Glomerular endothelial cell (primary cell): ENCODE results near the gene KRCC1. TPM values are rescaled to one million over a fixed set of nuclear protein-coding genes. Genes with fewer than 3 reads are reported as not detected.

Source experiments
- DNase-seq: peaks from one replicate; pipeline ENCODE4 v3.0.0-alpha.2; 2011; ENCODE audit warnings: low read depth, low spot score; ENCODE audit errors: extremely low read depth
- total RNA-seq: library from RNA; depleted of rRNA; stranded (reverse); fragments of >200 nt; gene quantifications from 2 replicates; pipeline ENCODE4 v1.2.3, GENCODE V29; 2015

KRCC1 gene
- 13.8 and 16.4 TPM in 2 replicates for total RNA-seq

DNA sequence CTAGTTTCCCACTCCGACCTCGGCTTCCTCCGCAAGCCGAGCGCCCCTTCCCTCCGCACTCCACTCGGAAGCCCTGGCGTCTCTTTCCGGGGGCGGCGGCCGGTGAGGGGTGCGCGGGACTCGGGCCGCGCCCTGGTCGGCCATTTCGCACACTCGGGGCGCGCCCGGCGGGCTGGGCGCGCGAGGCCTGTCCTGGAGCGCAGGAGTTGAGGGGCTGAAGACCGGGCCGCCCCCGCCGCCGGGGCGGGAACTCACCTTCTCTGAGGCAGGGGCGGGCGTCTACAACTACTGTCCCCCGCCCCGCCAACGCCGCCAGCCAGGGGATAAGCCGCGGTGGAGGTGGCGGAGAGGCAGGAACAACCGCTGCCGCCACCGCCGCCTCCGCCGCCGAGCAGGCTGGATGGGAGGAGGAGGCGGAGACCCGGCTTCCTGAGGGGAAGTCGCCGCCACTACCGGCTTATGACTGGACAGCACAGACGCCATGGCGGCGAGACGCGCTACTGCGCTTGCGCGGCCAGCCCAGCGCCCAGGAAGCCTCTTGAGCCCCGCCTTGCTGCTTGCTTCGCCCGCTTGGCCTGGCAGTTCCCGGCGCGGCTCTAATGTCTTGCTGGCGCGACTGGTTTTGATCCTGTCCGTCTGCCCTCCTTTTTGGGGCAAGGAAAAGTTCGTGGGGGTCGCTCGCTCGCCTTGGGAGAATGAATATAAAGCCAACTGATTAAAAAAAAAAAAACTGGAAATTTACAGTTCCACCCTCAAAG, at the start of gene KRCC1:
Gene KRCC1 (minus strand): TSS at position 413 of the 758 bp plus-strand sequence. CDS start 27,220 bp downstream, outside the sequence.
- DNase-seq, result no peak

- DNase-seq, result no peak
Observed at GRCh38 chr2:88100489-88100858, 44.9 kb upstream of the KRCC1 start.

DNA sequence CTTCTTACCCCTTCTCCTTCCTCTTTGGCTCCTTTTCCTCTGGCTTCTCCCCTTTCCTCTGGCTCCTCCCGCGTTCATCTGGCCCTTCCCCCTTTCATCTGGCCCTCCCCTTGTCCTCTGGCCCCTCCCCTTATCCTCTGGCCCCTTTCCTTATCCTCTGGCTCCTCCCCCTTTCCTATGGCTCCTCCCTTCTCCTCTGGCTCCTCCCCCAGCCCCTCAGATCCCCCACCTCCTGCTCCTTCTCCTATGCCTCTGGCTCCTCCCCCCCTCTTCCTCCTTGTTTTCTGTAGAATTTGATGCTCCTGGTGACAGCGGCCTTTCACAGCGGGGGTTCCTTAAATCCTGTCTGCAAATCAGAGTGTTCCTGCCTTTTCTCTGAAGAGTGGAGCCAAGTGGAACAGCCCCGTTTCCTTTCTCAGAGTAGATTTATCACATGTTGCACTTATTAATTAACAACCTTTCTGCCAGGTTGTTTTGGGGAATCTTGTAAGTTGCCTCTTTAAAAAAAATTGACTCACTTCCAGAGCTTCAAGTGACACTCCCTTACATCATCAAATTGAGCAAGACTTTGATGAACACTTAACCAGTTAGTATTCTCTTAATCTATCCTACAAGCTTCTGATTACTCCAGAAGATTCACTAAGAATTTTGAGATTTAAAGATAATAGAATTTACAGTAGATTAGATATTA, 44.4 kb upstream of the KRCC1 start:
- DNase-seq, result no peak

DNA sequence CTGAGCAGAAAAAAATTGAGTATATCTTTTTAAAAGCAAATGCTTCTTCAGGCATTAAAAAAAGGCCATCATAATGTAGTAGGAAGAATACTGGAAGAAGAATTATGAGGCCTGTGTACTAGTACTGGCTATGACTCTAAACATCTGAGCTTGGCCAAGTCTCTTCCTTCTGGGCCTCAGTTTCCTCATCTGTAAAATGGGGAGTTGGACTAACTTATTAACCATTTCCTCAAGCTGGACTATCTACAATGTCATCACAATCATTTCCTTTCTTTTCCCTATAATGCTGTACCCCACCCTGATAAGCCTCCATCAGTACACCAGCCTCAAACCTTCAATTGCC, 42.9 kb upstream of the KRCC1 start:
- no peak for DNase-seq

GRCh38 chr2:88097891-88098557, 42.4 kb upstream of the KRCC1 start:
- DNase-seq, result no peak

DNA sequence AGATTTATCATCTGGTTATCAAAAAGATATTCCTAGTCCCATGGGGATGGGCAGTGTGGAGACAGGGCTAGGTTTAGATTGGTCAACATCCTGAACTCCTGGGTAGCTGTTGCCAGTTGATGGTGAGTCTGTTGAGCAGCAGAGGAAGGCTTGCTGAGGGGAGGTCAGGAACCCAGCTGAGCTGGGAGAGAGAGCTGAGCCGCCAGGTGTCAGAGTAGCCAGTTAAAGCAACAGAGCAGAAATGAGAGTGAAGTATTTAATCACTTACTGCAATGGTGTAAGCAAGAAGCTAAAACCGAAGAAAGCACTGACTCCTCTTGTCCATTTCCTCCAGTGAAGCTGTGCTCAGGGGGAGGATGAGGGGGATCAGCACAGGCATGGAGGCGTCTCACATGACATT, 41.6 kb upstream of the KRCC1 start:
- DNase-seq, result no peak

DNA sequence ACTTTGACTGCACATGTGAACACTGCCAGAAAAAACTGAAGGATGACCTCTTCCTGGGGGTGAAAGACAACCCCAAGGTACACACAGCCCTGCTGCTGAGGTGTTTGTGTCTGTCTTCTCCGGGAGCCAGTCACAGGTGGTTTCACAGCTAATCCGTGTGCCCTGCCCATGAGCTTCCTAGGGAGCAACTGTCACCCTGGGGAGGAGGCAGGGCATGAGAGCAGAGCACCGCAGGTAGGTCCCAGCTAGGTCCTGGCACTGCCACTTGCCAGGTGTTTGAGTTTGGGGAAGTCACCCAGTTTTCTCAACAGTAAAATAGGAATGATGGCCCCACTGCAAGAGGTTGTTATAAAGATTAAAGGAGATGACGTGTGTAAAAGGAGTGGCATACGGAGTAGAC, 41.1 kb upstream of the KRCC1 start:
- no peak for DNase-seq

DNA sequence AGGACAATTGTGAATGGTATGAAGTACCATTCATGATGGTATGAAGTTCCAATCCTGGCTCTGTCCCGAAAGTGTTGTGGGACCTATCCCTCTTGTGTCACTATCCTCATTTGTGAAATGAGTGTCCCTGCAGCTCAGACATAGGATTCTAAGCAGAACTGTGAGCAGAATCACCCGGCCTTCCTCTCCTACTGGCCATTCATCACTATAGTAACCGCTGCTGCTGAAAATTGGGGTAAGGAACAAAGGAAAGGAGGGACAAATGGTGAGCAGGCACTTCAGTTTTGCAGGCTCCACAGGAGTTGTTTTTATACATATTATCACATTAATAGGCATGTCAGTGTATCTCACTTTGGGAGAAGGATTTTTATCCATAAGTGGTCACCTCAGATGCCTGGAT, 39.4 kb upstream of the KRCC1 start:
- DNase-seq, result no peak

DNA sequence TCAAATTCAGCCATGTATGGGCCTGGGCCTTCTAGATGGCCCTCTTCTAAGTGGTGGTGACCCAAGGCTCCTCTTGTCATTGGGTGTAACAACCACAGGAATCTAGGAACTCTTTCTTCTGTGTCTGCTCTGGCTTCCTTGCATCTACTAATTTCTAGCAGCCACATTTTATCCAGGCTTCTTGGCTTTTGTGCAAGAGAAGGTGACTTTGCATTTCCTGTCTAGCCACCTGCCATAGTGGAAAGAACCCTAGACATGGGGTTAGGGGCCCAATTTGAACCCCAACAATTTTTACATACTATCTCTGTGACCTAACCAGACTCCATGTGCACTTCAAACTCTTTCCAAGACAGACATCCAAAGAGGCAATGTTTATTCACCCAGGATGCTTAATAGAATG, 37.2 kb upstream of the KRCC1 start:
- DNase-seq, result no peak

GRCh38 chr2:88091943-88092342, 36.4 kb upstream of the KRCC1 start:
- no peak for DNase-seq

- no peak for DNase-seq
Observed at GRCh38 chr2:88090446-88091283, 35.1 kb upstream of the KRCC1 start.

DNA sequence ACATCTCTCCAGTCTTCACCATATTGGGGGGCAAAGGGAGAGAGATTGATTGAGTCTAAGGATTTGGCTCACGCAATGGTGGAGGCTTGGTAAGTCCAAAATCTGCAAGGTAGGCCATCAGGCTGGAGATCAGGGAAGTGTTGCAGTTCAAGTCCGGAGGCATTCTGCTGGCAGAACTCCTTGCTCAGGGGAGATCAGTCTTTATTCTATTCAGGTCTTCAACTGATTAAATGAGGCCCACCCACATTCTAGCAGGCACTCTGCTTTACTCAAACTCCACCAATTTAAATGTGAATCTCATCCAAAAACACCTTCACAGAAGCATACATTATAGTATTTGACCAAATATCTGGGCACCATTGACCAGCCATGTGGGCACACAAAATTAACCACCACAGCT, 33.4 kb upstream of the KRCC1 start:
- no peak for DNase-seq

- no peak for DNase-seq
Observed at GRCh38 chr2:88087763-88088162, 32.2 kb upstream of the KRCC1 start.

GRCh38 chr2:88087073-88087472, 31.5 kb upstream of the KRCC1 start:
- no peak for DNase-seq

- no peak for DNase-seq
Observed at GRCh38 chr2:88086401-88086800, 30.8 kb upstream of the KRCC1 start.

GRCh38 chr2:88085602-88086001, 30.0 kb upstream of the KRCC1 start:
- DNase-seq, result no peak

GRCh38 chr2:88085099-88085498, 29.5 kb upstream of the KRCC1 start:
- no peak for DNase-seq

DNA sequence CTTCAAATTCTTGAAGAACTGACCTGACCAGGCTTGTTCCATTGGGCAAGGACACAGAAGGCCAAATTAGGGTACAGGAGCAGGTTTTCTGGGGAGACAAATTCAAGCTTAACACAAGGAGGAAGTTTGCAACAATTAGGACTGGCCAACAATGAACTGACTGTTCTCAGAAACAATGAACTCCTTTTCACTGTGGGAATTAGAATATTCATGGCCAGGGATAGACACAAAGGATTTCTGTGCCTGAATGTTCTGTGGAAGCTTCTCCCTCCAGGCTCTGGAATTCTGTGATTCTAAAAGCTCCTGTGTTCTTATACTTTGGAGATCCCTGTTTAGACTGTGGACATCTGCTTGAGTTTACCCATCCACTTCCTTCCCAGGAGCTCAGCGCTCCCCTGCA, 27.2 kb upstream of the KRCC1 start:
- DNase-seq, result no peak

DNA sequence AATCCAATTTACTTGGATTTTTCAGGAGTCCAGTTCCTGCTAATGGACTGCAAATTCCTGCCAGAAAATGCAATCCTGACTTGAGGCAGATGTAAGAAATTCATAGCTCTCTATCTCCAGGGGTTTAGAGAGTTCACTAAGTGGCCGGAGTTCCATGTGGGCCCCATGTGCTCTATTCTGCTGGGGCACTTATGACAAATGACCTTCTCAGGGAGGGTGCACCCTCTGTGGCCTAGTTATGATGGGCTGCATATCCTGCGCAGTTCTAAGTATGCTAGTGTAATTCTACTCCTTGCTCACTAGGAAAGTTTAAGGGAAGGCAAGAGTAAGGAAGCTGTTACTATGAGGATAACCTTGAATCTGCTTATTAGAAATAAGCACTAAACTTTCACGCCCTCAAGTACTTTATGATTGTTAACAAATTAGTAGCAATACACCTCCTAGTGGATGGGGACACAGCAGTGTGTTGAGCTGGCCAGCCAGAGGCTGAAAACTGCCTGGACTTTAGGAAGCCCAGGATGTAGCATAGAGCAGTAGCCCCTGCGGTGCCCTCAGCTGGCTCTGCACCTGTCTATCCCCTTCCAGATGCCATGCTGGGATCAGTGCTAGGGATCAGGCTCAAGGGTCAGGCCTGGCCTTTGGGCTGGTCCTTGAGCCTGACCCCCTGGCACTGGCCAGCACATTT, 26.5 kb upstream of the KRCC1 start:
- no peak for DNase-seq

DNA sequence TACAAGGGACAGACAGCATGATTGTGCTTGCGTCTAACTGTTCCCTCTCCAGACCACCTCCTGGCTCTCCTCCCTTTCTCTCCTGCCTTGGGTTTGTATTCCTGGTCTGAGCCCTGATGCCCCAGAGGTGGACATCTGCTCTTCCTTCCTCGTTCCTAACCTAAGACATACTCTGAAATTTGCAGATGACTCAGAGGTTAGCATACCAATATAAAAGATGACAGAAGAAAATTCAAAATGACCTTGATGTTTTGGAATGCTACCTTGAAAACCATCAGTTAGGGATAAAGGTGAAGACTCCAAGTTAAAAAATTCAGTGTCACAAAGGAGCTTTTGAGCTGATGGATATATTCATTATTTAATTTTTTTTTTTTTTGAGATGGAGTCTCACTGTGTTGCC, 25.0 kb upstream of the KRCC1 start:
- DNase-seq, result no peak
